CD14-positive monocyte (primary cell): ENCODE measurements around the gene DNAH11. TPM values are rescaled to one million over a fixed set of nuclear protein-coding genes. Genes with fewer than 3 reads are reported as not detected.

Experiments used
- DNase-seq, 3 donors: peaks; one replicate each; pipeline ENCODE4 v3.0.0-alpha.2; 2011 to 2022
- H2AFZ ChIP-seq: 2 replicates; pipeline ENCODE4 v1.6.0; 2012; ENCODE audit warnings: mild to moderate bottlenecking, low read depth, low read length, inconsistent platforms; ENCODE audit not compliant: insufficient read depth, poor library complexity, severe bottlenecking
- H3K27ac ChIP-seq, 2 donors: 1 replicate in 1 of 2; 2 replicates in 1 of 2; pipeline ENCODE4 v1.5.1; 2012 to 2013; ENCODE audit warnings: low read length in 2 of 2, control low read depth in 1 of 2, inconsistent platforms in 1 of 2, low read depth in 1 of 2, mild to moderate bottlenecking in 1 of 2
- H3K27me3 ChIP-seq, 2 donors: one replicate each; pipeline versions ENCODE4 v1.6.0 to v1.6.1; 2011 to 2013; ENCODE audit warnings: low read length in 2 of 2; ENCODE audit not compliant: control insufficient read depth in 2 of 2, insufficient read depth in 2 of 2
- H3K36me3 ChIP-seq, 2 donors: replicated peaks in 1 of 2; 1 replicate in 1 of 2; 2 replicates in 1 of 2; pipeline versions ENCODE4 v1.5.1 to v1.6.1; 2012 to 2013; ENCODE audit warnings: low read length in 2 of 2, control low read depth in 1 of 2, inconsistent platforms in 1 of 2, mild to moderate bottlenecking in 1 of 2; ENCODE audit not compliant: insufficient read depth in 2 of 2, control insufficient read depth in 1 of 2
- H3K4me1 ChIP-seq, 2 donors: 1 replicate in 1 of 2; 2 replicates in 1 of 2; pipeline versions ENCODE4 v1.5.1 to v1.6.1; 2012 to 2013; ENCODE audit warnings: low read length in 2 of 2, control low read depth in 1 of 2, inconsistent platforms in 1 of 2, mild to moderate bottlenecking in 1 of 2, moderate library complexity in 1 of 2; ENCODE audit not compliant: insufficient read depth in 2 of 2, control insufficient read depth in 1 of 2
- H3K4me2 ChIP-seq: replicated peaks from 2 replicates; pipeline ENCODE3; 2012; ENCODE audit warnings: low read length, moderate library complexity, mild to moderate bottlenecking; ENCODE audit not compliant: poor library complexity, severe bottlenecking; ENCODE audit errors: extremely low read depth
- H3K4me3 ChIP-seq, 3 experiments: fragments of 200-600 bp in 1 of 3; sonication (generic) in 1 of 3; replicated peaks in 1 of 3; 1 replicate in 2 of 3; 2 replicates in 1 of 3; pipeline ENCODE4 v1.5.1; 2011 to 2013; ENCODE audit warnings: low read length in 3 of 3, mild to moderate bottlenecking in 3 of 3, control low read depth in 2 of 3, low read depth in 2 of 3, inconsistent platforms in 1 of 3, moderate library complexity in 1 of 3
- H3K79me2 ChIP-seq: 2 replicates; pipeline ENCODE4 v1.6.0; 2012; ENCODE audit warnings: mild to moderate bottlenecking, control low read depth, inconsistent platforms, low read length, moderate library complexity; ENCODE audit not compliant: insufficient read depth
- H3K9ac ChIP-seq: 2 replicates; pipeline ENCODE4 v1.6.0; 2017; ENCODE audit warnings: low read length, mild to moderate bottlenecking; ENCODE audit not compliant: insufficient read depth, poor library complexity, severe bottlenecking
- H3K9me3 ChIP-seq, 2 donors: replicated peaks in 1 of 2; 1 replicate in 1 of 2; 2 replicates in 1 of 2; pipeline versions ENCODE4 v1.5.1 to v1.6.1; 2012 to 2013; ENCODE audit warnings: low read length in 2 of 2, control low read depth in 1 of 2; ENCODE audit not compliant: control insufficient read depth in 1 of 2, insufficient read depth in 1 of 2
- H4K20me1 ChIP-seq: 2 replicates; pipeline ENCODE4 v1.6.0; 2012; ENCODE audit warnings: mild to moderate bottlenecking, low read length, control low read depth, moderate library complexity; ENCODE audit not compliant: insufficient read depth
- H3K27ac Mint-ChIP-seq, 7 donors: one replicate each; pipeline ENCODE4 v1.8.0; 2020; ENCODE audit warnings: mild to moderate bottlenecking in 7 of 7, mixed read lengths in 7 of 7, moderate library complexity in 6 of 7, inconsistent platforms in 2 of 7
- H3K27me3 Mint-ChIP-seq, 3 donors: one replicate each; pipeline ENCODE4 v1.8.0; 2021 to 2022; ENCODE audit warnings: low read depth in 3 of 3, mild to moderate bottlenecking in 3 of 3, mixed read lengths in 3 of 3, moderate library complexity in 3 of 3, inconsistent platforms in 1 of 3
- H3K36me3 Mint-ChIP-seq, 2 donors: one replicate each; pipeline ENCODE4 v1.8.0; 2020; ENCODE audit warnings: mixed read lengths in 2 of 2, inconsistent platforms in 1 of 2, mild to moderate bottlenecking in 1 of 2
- H3K4me1 Mint-ChIP-seq: one replicate; pipeline ENCODE4 v1.8.0; 2020; ENCODE audit warnings: mild to moderate bottlenecking, mixed read lengths
- H3K4me3 Mint-ChIP-seq, 2 donors: one replicate each; pipeline ENCODE4 v1.8.0; 2020; ENCODE audit warnings: mild to moderate bottlenecking in 2 of 2, mixed read lengths in 2 of 2, moderate library complexity in 1 of 2
- H3K9me3 Mint-ChIP-seq, 7 donors: one replicate each; pipeline ENCODE4 v1.8.0; 2020 to 2022; ENCODE audit warnings: mixed read lengths in 7 of 7, mild to moderate bottlenecking in 6 of 7, moderate library complexity in 6 of 7, inconsistent platforms in 2 of 7
- CTCF ChIP-seq: fragments of 200-600 bp; IDR thresholded peaks from one replicate; pipeline ENCODE4 v1.8.0; 2022; ENCODE audit warnings: antibody characterized with exemption, mild to moderate bottlenecking
- WGBS: methylation state at CpG from one replicate; pipeline ENCODE4 v1.1.5; 2013; ENCODE audit warnings: missing lambda C conversion rate; ENCODE audit not compliant: insufficient coverage; 5-methylcytosine and 5-hydroxymethylcytosine counted together
- intact Hi-C, 2 donors: fragments of 100-400 bp; cut with micrococcal nuclease; formaldehyde crosslinking; loops; one replicate each; pipeline versions ENCODE4 v1.15.0 to v1.15.1; 2023
- polyA plus RNA-seq, 3 donors: library from polyadenylated mRNA; depleted of rRNA in 1 of 3; unstranded in 2 of 3; stranded (reverse) in 1 of 3; fragments of 300-500 nt in 2 of 3; fragments of >200 nt in 1 of 3; fragmentation: Illumina TruSeq in 2 of 3; gene quantifications; 1 replicate in 2 of 3; 2 replicates in 1 of 3; pipeline ENCODE4 v1.2.3, GENCODE V29; 2012 to 2021

Gene DNAH11
- polyA plus RNA-seq, 3 donors, result not detected

- TF ChIP-seq CTCF, result no peak
- Histone ChIP-seq H3K9me3 (no peaks in the 10 kb centered on the region), H2AFZ (no peak overlapping the region), H3K9ac (no peak overlapping the region), H3K4me3 (no peak overlapping the region), H3K4me1 (no peaks in the 10 kb centered on the region), H3K27ac (no peak overlapping the region), H4K20me1 (no peaks in the 10 kb centered on the region), H3K36me3 (no peaks in the 10 kb centered on the region), H3K27me3 (no peaks in the 10 kb centered on the region), H3K4me2 (no peak overlapping the region), H3K79me2 (no peaks in the 10 kb centered on the region)
- Mint-ChIP-seq H3K27me3 (no peaks in the 10 kb centered on the region), H3K27ac (no peak overlapping the region), H3K9me3 (peaks cover 0 to 5% (median 3%) of the 10 kb centered on the region in 7 donors), H3K36me3 (no peaks in the 10 kb centered on the region), H3K4me3 (no peak overlapping the region), H3K4me1 (peaks cover 2% of the 10 kb centered on the region)
- intact Hi-C loops, result no loop called here
- DNase-seq, result no peak
Observed at GRCh38 chr7:21624320-21624719, 81.5 kb downstream of the DNAH11 start.

DNA sequence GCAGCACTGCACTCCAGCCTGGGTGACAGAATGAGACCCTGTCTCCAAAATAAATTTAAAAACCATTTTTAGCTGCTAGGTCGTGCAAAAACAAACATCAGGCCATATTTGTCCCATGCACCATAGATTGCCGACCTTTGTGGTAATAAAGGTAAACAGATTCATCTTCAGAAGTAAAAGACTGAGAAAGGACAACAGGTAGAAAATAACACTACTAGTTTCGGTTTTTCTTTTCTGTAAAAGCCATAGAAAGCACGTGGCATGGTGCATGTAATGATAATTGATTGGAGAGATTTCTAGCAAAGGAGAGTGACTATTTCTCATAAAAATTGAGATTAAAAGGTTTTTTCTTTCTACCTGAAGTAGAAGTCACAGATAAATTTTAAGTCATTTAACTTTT, 93.9 kb downstream of the DNAH11 start:
- intact Hi-C loops, result no loop called here
- no peak overlapping the region for H3K9ac ChIP-seq
- no peak for DNase-seq
- Mint-ChIP-seq H3K9me3 (peaks cover 2 to 13% (median 6%) of the 10 kb centered on the region in 7 donors), H3K36me3 (no peaks in the 10 kb centered on the region), H3K4me1 (no peaks in the 10 kb centered on the region), H3K27ac (no peak overlapping the region), H3K27me3 (peaks cover 0 to 4% (median 2%) of the 10 kb centered on the region in 3 donors), H3K4me3 (no peak overlapping the region)
- no peak overlapping the region for H3K27ac ChIP-seq
- H3K27me3 ChIP-seq, result no peaks in the 10 kb centered on the region
- no CpG with 5 or more reads among the region's 4 CpGs for WGBS
- peaks cover 5% of the 10 kb centered on the region in 2 donors for H3K9me3 ChIP-seq
- no peaks in the 10 kb centered on the region for H4K20me1 ChIP-seq
- no peaks in the 10 kb centered on the region for H3K36me3 ChIP-seq
- H3K79me2 ChIP-seq, result no peaks in the 10 kb centered on the region
- no peak for TF ChIP-seq CTCF
- no peaks in the 10 kb centered on the region for H3K4me1 ChIP-seq
- H3K4me3 ChIP-seq, result no peak overlapping the region
- no peak overlapping the region for H3K4me2 ChIP-seq
- H2AFZ ChIP-seq, result no peak overlapping the region
